ENCODE results near the gene NEIL3. TPM values are rescaled to one million over a fixed set of nuclear protein-coding genes. Genes with fewer than 3 reads are reported as not detected.

Gene NEIL3
- total RNA-seq, 6 donors from 2014 or later: 0.39 to 1.0 (median 0.61) TPM; not detected in 2

DNA sequence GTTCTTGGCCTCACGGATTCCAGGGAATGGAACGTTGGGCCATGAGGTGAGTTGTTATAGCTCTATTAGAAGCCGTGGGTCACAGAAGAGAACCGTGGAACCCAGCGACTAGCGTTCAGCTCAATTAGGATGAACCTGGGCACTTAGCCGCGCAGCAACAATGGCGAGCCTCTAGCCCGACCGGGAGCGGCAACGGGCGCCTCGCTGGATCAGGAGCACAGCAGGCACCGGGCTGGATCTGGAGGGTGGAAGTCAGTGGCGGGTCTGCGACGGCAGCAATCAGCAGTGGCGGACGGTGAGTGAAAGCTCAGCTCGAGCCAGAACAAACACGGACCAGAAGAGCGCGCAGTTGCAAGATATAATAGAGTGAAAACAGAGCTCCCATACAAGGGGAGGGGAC, 98.3 kb downstream of the NEIL3 start:
- ATAC-seq (ENCODE audit: low FRiP score in 2 of 2) (no peak), DNase-seq (peak in 1 of 2 donors; percentile 61)
- no peaks in the 10 kb centered on the region for H3K9me3 ChIP-seq
- WGBS, 2 donors: 95 to 97% methylated on average over 25 of the region's 25 CpGs
- H3K4me1 ChIP-seq: no peaks in the 10 kb centered on the region
- TF ChIP-seq POLR2A (IDR thresholded peaks at IDR 0.05) (no peak), POLR2AphosphoS5 (IDR thresholded peaks at IDR 0.05) (no peak), EP300 (IDR thresholded peaks at IDR 0.05) (no peak)
- TF ChIP-seq, protein P1, sequence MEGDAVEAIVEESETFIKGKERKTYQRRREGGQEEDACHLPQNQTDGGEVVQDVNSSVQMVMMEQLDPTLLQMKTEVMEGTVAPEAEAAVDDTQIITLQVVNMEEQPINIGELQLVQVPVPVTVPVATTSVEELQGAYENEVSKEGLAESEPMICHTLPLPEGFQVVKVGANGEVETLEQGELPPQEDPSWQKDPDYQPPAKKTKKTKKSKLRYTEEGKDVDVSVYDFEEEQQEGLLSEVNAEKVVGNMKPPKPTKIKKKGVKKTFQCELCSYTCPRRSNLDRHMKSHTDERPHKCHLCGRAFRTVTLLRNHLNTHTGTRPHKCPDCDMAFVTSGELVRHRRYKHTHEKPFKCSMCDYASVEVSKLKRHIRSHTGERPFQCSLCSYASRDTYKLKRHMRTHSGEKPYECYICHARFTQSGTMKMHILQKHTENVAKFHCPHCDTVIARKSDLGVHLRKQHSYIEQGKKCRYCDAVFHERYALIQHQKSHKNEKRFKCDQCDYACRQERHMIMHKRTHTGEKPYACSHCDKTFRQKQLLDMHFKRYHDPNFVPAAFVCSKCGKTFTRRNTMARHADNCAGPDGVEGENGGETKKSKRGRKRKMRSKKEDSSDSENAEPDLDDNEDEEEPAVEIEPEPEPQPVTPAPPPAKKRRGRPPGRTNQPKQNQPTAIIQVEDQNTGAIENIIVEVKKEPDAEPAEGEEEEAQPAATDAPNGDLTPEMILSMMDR (IDR thresholded peaks at IDR 0.05): no peak
- H3K36me3 ChIP-seq: no peaks in the 10 kb centered on the region
- H3K27ac ChIP-seq: no peak overlapping the region
- no peak overlapping the region for H3K4me3 ChIP-seq
- no peaks in the 10 kb centered on the region for H3K27me3 ChIP-seq

DNA sequence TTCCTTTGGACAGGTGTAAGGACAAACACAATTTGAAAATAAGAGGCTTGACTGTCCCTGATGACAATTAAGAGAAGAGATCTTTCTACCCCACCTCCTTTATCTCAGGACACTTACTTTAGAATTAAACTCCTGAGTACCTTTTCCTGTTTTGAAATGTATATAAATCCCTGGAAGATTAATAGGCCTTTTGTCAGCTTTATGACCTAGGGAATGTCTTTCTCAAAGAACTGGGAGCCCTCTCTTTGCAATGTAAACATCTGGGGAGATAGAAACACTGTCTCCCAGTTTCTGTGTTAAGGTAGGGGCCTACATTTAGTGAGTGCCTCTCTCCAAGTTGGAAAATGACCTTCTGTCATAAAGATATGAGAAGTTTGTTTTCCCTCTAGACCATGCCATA, 100.9 kb downstream of the NEIL3 start:
- DNase-seq (no peak), ATAC-seq (ENCODE audit: low FRiP score in 2 of 2) (no peak)
- H3K27ac ChIP-seq: no peak overlapping the region
- no peaks in the 10 kb centered on the region for H3K9me3 ChIP-seq
- H3K4me1 ChIP-seq: no peaks in the 10 kb centered on the region
- no peak overlapping the region for H3K4me3 ChIP-seq
- H3K27me3 ChIP-seq: no peaks in the 10 kb centered on the region
- TF ChIP-seq EP300 (IDR thresholded peaks at IDR 0.05): no peak
- TF ChIP-seq POLR2A (IDR thresholded peaks at IDR 0.05): no peak
- TF ChIP-seq POLR2AphosphoS5 (IDR thresholded peaks at IDR 0.05): no peak
- TF ChIP-seq, protein P1 (IDR thresholded peaks at IDR 0.05): no peak
- no peaks in the 10 kb centered on the region for H3K36me3 ChIP-seq

DNA sequence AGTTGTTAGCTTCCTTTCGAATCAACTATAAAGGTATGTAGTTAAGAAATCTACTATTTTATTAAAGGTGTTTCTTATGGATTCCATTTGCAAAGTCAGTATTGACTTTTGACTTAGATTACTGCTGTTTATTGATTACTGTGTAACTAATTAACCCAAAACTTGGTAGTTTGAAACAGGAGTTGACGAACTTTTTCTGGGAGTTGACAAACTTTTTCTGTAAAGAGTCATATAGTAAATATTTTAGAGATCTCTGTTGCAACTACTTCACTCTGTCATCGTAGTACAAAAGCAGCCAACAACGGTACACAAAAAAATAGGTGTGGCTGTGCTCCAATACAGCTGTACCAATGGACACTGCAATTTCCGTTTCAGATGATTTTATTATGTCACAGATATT, 102.3 kb downstream of the NEIL3 start:
- TF ChIP-seq, protein P1 (IDR thresholded peaks at IDR 0.05): no peak
- TF ChIP-seq EP300 (IDR thresholded peaks at IDR 0.05): no peak
- no peak for TF ChIP-seq POLR2A (IDR thresholded peaks at IDR 0.05)
- TF ChIP-seq POLR2AphosphoS5 (IDR thresholded peaks at IDR 0.05): no peak
- Histone ChIP-seq H3K27ac (no peak overlapping the region), H3K4me3 (no peak overlapping the region), H3K9me3 (peaks cover 0 to 4% (median 0%) of the 10 kb centered on the region in 4 donors), H3K36me3 (no peaks in the 10 kb centered on the region), H3K4me1 (no peaks in the 10 kb centered on the region), H3K27me3 (no peaks in the 10 kb centered on the region)
- DNase-seq: no peak
- 74 to 77% methylated on average over 5 of the region's 5 CpGs for WGBS, 2 donors
- ATAC-seq (ENCODE audit: low FRiP score in 2 of 2): no peak

Other genes starting within 250 kb of the NEIL3 start
- 10 to 100 TPM; 13.0 to 32.1 (median 25.9) TPM for gene AGA, start 132.6 kb downstream of the NEIL3 start, total RNA-seq